Right lobe of liver (tissue), 4 donors: ENCODE results near the gene EPS8.

Source experiments
- POLR2A ChIP-seq: fragments of 450-650 bp; IDR thresholded peaks from one replicate; pipeline ENCODE4 v1.6.1; 2017; ENCODE audit warnings: antibody characterized with exemption, mild to moderate bottlenecking
- TF ChIP-seq, protein P1 (sequence below), 4 donors: fragments of 200-600 bp in 3 of 4; fragments of 450-650 bp in 1 of 4; IDR thresholded peaks; one replicate each; pipeline versions ENCODE4 v1.5.1 to v1.8.0; 2016 to 2022; ENCODE audit warnings: antibody characterized with exemption in 4 of 4, mild to moderate bottlenecking in 2 of 4
- donor health status: DM: no; HTN: no; CAD: no.
- donor health status: DM: no; HTN: no; CAD: no.
- donor health status: DM: no; HTN: yes; CAD: no.

DNA sequence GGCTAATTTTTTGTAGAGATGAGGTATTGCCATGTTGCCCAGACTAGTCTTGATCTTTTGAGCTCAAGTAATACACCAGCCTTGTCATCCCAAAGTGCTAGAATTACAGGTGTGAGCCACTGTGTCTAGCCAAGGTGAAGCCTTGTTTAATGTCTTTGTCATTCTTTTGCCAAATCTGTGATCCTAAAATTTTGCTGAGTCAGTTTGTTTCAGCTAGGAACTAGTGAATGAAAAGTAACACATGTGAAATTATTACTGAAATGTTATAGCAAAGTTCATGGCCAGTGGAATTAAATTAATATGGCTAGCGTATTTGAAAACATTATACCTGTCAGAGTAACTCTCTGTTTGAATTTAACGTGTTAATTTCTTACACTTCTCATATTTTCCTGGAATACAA is 26.5 kb upstream of the EPS8 start:
- TF ChIP-seq, protein P1, sequence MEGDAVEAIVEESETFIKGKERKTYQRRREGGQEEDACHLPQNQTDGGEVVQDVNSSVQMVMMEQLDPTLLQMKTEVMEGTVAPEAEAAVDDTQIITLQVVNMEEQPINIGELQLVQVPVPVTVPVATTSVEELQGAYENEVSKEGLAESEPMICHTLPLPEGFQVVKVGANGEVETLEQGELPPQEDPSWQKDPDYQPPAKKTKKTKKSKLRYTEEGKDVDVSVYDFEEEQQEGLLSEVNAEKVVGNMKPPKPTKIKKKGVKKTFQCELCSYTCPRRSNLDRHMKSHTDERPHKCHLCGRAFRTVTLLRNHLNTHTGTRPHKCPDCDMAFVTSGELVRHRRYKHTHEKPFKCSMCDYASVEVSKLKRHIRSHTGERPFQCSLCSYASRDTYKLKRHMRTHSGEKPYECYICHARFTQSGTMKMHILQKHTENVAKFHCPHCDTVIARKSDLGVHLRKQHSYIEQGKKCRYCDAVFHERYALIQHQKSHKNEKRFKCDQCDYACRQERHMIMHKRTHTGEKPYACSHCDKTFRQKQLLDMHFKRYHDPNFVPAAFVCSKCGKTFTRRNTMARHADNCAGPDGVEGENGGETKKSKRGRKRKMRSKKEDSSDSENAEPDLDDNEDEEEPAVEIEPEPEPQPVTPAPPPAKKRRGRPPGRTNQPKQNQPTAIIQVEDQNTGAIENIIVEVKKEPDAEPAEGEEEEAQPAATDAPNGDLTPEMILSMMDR (IDR thresholded peaks at IDR 0.05): no peak
- no peak for TF ChIP-seq POLR2A
